GM21360 (cell line): Measurements from ENCODE around the gene HS3ST2.
"Not testable (repeated sequence)": the region's sequence is repeated elsewhere in the genome, so short reads cannot be mapped to it uniquely, and the experiment has no call there.

ENCODE experiments used
- ATAC-seq: cut with Tn5 transposase; IDR thresholded peaks from one replicate; pipeline ENCODE4 v1.9.1; 2021; ENCODE audit warnings: mild to moderate bottlenecking, moderate library complexity; ENCODE audit not compliant: unreplicated experiment

The HS3ST2 gene

DNA sequence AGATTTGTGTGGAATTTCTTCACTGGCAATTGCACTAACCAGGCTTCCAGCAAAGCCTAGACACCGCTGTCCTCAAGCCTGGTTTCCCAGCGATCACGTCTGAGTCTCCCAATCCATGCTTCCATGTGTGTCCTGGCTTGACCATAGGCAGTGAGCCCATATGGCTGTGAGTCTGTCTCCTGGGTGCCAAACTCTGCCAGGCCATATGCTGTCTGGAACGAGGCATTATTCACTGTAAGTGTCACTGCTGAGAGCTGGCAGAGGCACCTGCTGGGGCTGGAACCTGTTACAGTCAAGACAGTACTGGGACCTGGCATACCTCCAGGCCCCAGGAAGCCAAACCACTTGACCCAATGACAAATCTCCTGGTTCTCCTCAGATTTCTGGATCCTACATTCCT is 60.4 kb downstream of the HS3ST2 start:
- ATAC-seq = no peak

DNA sequence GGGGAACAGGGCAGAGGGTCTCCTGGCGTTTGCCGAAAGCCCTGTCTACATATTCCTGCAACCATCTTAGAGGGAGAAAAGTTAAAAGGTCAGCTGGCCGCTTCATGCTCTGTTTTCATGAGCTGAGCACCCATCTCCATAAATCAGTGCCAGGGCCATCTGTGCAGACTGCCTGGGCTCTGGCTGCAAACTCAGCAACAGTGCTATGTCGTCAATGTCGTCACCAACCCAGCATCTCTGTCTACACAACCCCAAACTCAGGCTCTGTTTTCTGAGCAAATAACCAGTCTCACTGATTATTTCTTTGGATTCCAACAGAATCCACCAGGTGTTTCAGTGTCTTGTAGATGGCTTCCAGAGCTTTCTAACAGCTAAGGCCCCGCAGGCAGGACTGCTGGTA is 65.0 kb downstream of the HS3ST2 start:
- no peak for ATAC-seq

DNA sequence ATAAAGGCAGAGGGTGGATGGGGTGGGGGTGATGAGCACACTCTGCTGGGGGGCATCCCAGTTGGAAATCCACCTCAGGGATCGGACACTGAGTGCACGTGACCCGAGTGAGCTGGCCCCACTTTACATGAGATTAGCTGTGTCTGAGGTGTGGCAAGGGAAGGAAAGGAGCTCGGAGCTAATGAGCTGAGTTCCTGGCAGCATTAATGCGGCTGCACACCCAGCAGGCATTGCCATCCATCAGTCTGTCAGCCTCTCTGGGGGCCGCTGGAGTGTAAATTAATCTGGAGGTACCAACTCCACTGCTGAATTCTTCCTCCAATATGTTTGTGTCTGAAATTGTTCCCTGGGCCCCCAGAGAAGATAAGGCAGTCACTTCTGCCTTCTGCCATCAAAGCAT is 65.5 kb downstream of the HS3ST2 start:
- ATAC-seq = no peak

GRCh38 chr16:22882981-22883380 is 69.0 kb downstream of the HS3ST2 start:
- no peak for ATAC-seq

GRCh38 chr16:22885951-22886350 is 72.0 kb downstream of the HS3ST2 start:
- ATAC-seq = no peak

DNA sequence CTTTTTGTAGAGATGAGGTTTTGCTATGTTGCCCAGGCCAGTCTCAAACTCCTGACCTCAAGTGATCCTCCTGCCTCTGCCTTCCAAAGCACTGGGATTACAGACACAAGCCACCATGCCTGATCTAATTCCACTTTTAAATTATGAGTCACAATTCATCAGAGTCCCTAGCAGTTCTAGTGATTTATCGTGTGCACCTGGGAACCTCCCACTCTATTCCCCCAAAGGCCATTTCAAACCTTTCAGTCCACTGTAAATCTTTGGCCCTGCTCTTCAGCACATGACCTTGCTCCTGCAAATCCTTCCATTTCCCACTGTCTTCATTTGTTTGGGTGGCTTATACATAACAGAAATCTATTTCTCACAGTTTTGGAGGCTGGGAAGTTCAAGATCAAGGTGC is 73.0 kb downstream of the HS3ST2 start:
- no peak for ATAC-seq

GRCh38 chr16:22887445-22887844 is 73.5 kb downstream of the HS3ST2 start:
- no peak for ATAC-seq

DNA sequence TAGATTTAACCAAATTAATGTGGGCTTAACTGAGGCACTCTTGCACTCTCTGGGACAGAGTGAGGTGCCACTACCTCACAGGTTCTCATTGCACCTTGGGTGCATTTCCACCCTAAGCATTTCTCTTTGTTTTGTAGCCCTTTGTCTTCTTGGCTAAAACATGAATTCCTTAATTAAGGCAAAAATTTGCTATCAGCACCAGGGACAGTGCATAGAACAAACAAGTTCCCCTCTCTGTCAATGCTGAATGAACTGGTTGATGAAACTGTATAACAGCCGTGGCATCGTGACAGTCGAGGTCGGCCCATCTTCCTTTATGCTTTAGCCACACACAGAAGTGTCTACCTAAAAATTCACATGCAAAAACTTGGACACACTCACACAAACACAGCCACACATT is 74.8 kb downstream of the HS3ST2 start:
- no peak for ATAC-seq

DNA sequence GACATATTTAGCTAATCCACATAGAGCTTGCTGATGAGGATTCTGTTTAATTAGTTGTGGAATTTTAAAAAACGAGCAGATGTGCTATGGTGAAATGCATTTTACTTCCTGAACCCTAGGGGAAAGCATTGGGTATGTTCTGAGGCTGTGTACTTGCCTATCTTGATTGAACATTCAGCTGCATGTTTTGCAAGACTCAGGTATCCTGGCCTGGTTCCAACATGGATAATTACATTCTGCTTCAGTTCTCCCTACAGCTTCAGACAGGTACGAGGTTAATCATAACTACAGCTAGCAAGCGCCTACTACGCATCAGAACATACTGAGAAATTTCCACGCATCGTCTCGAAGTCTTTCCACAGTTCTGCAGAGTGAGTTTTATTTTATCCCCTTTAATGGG is 77.0 kb downstream of the HS3ST2 start:
- ATAC-seq = no peak

DNA sequence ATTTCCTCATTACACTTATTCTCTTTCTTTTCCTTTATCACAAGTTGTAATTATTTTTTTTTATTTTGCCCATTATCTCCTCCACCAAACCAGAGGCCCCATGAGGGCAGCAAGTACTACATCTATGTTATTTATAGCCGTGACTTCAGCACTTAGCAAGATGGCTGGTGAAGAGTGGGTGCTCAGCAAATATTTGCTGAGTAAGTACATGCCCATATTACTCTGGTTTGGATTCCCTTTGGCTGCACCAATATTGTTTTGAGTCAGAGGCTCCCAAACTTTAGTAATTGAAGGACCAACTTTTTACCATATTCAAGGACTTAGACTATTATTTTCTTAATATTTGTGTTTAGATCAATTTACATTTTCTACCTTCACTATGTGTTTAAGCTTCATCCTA is 83.2 kb downstream of the HS3ST2 start:
- no peak for ATAC-seq

DNA sequence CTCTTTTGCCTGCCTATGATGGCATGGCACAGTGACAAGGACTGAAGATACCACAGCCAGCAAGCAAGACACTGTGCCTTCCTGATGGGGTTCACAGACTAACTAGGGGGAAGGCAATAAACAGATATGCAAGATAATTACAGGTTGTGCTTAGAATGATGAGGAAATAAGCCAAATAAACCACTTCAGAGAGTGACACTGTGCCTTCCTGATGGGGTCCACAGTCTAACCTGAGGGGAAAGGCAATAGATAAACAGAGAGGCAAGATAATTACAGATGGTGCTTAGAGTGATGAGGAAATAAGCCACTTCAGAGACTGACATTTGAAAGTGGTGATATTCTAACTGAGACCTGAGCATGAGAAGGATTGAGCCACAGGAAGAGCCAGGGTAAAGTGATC is 84.2 kb downstream of the HS3ST2 start:
- ATAC-seq = no peak

DNA sequence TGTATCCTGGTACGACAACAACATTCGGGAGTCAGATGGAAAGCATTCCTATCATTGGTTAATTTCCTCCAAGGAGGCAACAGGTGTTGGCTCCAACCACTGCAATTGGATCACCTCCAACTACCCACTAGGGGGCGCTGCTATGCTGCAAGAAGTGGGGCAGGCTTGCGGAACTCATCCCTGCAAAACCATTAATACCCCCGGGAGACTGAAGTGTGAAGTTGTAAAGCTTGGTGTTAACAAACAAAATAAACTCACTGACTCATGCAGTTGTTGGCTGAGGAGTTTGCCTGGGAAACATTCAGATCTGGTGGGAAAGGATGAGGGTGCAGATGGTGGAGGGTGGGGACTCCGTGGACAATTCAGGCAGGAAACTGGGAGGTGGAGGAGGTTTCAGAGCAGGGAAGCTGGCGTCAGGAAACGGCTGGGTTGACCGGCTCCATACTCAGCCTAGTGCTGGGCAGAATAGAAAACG is 84.9 kb downstream of the HS3ST2 start:
- ATAC-seq = no peak

DNA sequence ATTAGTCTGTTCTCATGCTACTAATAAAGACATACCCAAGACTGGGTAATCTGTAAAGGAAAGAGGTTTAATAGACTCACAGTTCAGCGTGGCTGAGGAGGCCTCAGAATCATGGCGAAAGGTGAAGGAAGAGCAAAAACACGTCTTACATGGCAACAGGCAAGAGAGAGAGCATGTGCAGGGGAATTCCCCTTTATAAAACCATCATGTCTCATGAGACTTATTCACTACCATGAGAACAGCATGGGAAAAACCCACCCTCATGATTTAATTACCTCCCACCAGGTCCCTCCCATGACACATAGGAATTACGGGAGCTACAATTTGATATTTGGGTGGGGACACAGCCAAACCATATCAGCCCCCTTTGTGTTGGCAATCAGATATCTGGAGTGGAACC is 85.6 kb downstream of the HS3ST2 start:
- ATAC-seq = not testable (repeated sequence)

DNA sequence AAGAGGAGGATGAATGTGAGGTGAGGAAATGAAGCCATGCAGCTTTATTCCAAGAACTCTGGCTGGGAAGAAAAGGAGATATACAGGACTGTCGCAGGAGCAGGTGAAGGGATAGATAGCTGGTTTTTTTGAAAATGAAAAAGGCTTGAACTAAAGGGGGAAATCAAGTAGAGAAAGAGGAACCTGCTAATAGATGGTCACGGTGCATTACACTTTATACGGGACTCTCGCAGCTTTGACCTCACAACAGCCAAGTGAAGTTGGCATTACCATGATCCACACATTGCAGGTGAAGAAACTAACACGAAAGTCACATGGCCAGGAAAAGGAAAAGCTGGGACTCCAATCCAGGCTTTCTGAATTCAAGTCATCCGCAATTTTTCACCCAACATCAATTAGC is 86.9 kb downstream of the HS3ST2 start:
- no peak for ATAC-seq

DNA sequence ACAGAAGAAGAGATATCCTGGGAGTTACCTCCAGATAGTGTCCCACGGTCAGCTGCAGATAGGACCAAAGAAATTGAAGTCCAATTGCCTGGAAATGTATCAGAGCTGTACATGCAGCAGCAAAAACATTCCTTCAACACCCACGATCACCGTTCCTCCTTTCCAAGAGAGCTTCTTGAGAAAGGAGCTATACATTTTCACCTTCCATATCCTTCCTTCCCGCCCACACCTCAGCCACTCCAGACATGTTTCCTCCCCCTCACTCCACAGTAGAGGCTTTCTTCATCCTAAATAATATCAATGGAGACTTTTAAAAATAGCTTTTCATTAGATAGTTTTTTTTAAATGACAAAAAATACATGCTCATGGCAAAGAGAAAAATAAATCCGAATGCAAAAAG is 87.6 kb downstream of the HS3ST2 start:
- no peak for ATAC-seq

- ATAC-seq = no peak
Observed at GRCh38 chr16:22903716-22904115, 89.8 kb downstream of the HS3ST2 start.

GRCh38 chr16:22912654-22913053 is 98.7 kb downstream of the HS3ST2 start:
- ATAC-seq = no peak

GRCh38 chr16:22915003-22915402 is 101.0 kb downstream of the HS3ST2 start:
- no peak for ATAC-seq

DNA sequence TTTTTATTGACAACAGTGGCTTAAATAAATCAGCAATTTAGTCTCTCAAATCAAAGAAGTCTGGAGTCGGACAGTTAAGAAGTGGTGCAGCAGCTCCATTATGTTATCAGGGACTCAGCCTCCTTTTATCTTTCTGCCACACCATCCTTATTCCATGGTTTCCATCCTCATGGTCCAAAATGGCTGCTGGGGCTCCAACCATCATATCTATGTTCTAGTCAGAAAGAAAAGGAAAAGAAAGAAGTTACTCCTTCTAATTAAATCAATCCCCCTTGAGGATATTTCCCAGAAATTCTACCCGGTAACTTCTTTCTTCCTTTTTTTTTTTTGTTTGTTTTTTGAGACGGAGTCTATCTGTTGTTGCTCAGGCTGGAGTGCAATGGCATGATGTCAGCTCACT is 109.5 kb downstream of the HS3ST2 start:
- no peak for ATAC-seq

DNA sequence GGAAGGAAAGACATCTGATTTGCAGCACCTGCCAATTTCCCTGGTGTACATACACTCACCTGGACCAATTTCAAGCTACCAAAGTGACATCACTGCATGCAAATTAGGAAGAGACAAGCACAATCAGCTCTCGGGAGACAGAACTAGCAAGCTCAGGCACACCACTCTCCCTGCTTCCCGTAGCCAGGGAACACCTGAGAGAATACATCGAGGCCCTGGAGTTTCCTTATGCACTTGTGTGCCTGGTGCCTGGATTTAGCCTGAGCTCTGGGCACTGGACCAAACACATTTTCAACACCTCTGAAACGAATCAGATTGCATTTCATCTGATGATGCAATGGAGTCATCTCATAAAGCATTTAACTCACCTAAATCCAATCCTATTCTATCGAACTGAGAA is 110.5 kb downstream of the HS3ST2 start:
- no peak for ATAC-seq

DNA sequence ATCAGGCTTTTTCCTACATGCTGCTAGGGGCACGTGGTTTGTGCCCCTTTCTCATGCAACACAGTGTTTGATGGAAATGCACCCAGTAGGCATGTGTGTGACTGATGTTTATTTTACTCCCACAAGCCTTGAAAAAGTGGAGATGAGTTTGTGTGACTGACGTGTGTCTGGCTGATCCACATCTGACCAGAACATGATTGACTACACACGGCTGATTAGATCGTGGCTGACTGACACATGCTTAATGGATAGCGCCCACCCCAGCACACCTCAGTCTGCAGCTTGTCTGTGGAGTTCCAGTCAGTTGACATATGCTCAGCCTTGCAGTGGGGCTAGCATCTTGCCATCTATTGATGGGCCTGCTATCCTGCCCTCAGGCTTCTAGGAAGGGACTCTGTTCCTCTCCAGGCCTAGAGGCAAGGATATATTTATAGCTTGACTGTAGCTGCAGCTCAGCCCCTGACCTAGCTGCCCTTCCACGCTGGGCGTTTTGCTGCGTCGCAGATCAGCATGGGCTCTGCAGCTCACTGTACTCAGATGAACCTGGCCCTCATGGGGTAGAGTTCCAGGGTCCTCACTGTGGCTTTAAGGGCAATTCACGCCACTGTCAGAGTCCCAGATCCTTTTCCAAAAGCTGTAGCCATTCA is 112.3 kb downstream of the HS3ST2 start:
- ATAC-seq = no peak

DNA sequence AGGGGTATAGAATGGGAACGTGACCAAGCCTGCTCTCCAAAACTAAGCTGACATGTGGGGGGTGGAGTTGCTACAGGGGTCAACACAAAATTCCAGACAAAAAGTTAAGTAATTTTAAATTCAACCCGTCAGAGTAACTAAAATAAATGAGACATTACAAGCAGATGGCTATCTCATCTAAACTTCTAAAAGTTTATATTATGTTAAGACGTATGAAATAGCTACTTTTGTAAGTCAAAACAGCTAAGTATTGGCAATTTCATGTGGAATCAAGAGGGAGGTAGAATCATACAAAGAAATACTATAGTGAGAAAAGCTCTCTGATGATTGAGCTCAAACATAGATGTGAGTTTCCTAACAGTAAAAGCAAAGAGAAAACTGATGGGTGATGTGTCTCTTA is 113.3 kb downstream of the HS3ST2 start:
- no peak for ATAC-seq

DNA sequence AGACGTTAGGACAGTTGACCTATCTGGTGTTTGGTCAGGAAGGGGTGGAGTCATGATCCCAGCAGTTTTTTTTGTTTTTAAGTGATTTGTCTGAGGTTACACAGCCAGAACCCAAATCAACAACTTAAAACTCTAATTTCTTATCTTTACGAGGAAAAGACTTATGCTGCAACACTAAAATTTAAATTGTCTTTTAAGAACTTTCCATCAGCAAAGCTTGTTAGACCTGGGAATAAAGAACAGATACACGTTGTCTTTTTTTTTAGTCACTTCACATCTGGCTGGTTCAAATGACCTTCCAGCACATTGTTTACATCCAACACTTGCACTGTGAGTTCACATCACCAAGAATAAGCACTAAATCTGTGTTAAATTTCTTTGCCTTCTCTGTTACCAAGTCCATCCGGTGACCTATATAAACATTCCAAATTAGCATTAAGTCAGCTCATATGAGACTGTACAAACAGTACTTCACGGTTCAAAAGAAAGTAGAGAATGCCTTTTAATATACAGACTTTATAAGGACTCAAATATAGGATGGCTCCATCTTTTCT is 115.0 kb downstream of the HS3ST2 start:
- no peak for ATAC-seq
